GM23338 (cell line): ENCODE measurements around the gene GNPTG.

ENCODE experiments used
- CREB1 ChIP-seq: fragments of 250-450 bp; sonication (Bioruptor Pico); IDR thresholded peaks from 2 replicates; pipeline ENCODE4 v1.5.0; 2020; ENCODE audit warnings: low read depth, mild to moderate bottlenecking, moderate library complexity
- CTCF ChIP-seq, 2 experiments: fragments of 200-600 bp in 1 of 2; sonication (generic) in 1 of 2; conservative IDR thresholded peaks; 2 replicates each; pipeline versions ENCODE4 v1.5.1 to v1.6.1; 2016 to 2017; ENCODE audit warnings: antibody characterized with exemption in 2 of 2, low read depth in 2 of 2, mild to moderate bottlenecking in 2 of 2, moderate library complexity in 1 of 2
- EZH2 ChIP-seq: fragments of 200-600 bp; sonication (generic); IDR thresholded peaks from one replicate; pipeline ENCODE4 v1.8.0; 2017; ENCODE audit warnings: antibody characterized with exemption, mild to moderate bottlenecking, low read depth; ENCODE audit not compliant: unreplicated experiment
- JUNB ChIP-seq: IDR thresholded peaks from one replicate; pipeline ENCODE4 v1.6.1; 2016; ENCODE audit warnings: antibody characterized with exemption; ENCODE audit not compliant: unreplicated experiment
- REST ChIP-seq: IDR thresholded peaks from one replicate; pipeline ENCODE4 v1.6.1; 2018; ENCODE audit warnings: antibody characterized with exemption; ENCODE audit not compliant: unreplicated experiment

- no peak for TF ChIP-seq EZH2
- no peak for TF ChIP-seq CTCF (conservative IDR thresholded peaks at IDR 0.05; ENCODE audit: low read depth in 2 of 2)
- TF ChIP-seq CREB1 = no peak
- no peak for TF ChIP-seq JUNB
- TF ChIP-seq REST = no peak
Observed at GRCh38 chr16:1381612-1382406, 30.1 kb downstream of the GNPTG start.
